ENCODE measurements around the gene NDUFB4.
"Not testable (repeated sequence)": the region's sequence is repeated elsewhere in the genome, so short reads cannot be mapped to it uniquely, and the experiment has no call there.

Gene NDUFB4

GRCh38 chr3:120572027-120572426 lies 24.1 kb upstream of the NDUFB4 start:
- DNase-seq: no peak

GRCh38 chr3:120587332-120587975 lies 8.7 kb upstream of the NDUFB4 start:
- DNase-seq: no peak

- DNase-seq: no peak
These were observed 384 bp upstream of the NDUFB4 start for GRCh38 chr3:120595788-120596115.

- no peak for DNase-seq
These were observed 702 bp downstream of the NDUFB4 start for GRCh38 chr3:120596853-120597223.

GRCh38 chr3:120597445-120598049 lies 1.4 kb downstream of the NDUFB4 start:
- DNase-seq: no peak

GRCh38 chr3:120599211-120599610 lies 3.1 kb downstream of the NDUFB4 start:
- DNase-seq: no peak

GRCh38 chr3:120601554-120601953 lies 5.4 kb downstream of the NDUFB4 start:
- no peak for DNase-seq

- DNase-seq: no peak
These were observed 6.5 kb downstream of the NDUFB4 start for GRCh38 chr3:120602682-120603081.

GRCh38 chr3:120604382-120604781 lies 8.2 kb downstream of the NDUFB4 start:
- DNase-seq: no peak

- DNase-seq: no peak
These were observed 8.6 kb downstream of the NDUFB4 start for GRCh38 chr3:120604784-120605183.

GRCh38 chr3:120608506-120608905 lies 12.4 kb downstream of the NDUFB4 start:
- no peak for DNase-seq

GRCh38 chr3:120614765-120615164 lies 18.6 kb downstream of the NDUFB4 start:
- no peak for DNase-seq

- no peak for DNase-seq
These were observed 19.9 kb downstream of the NDUFB4 start for GRCh38 chr3:120615847-120616609.

- not testable (repeated sequence) for DNase-seq
These were observed 20.6 kb downstream of the NDUFB4 start for GRCh38 chr3:120616745-120617144.

GRCh38 chr3:120622457-120622856 lies 26.3 kb downstream of the NDUFB4 start:
- DNase-seq: no peak

- DNase-seq: no peak
These were observed 27.0 kb downstream of the NDUFB4 start for GRCh38 chr3:120622870-120623726.

- no peak for DNase-seq
These were observed 27.6 kb downstream of the NDUFB4 start for GRCh38 chr3:120623727-120624093.

GRCh38 chr3:120625159-120625586 lies 29.0 kb downstream of the NDUFB4 start:
- no peak for DNase-seq

- DNase-seq: no peak
These were observed 38.4 kb downstream of the NDUFB4 start for GRCh38 chr3:120634539-120634938.

- no peak for DNase-seq
These were observed 40.8 kb downstream of the NDUFB4 start for GRCh38 chr3:120636795-120637401.

GRCh38 chr3:120637851-120638559 lies 41.9 kb downstream of the NDUFB4 start:
- no peak for DNase-seq

GRCh38 chr3:120638820-120639219 lies 42.7 kb downstream of the NDUFB4 start:
- DNase-seq: not testable (repeated sequence)

Measured in NCI-H2081 treated with DMSO at 0.1 percent for 48 hours (cell line).